SK-N-MC (cell line): ENCODE measurements around the gene ADH1B.
"Not testable (repeated sequence)": the region's sequence is repeated elsewhere in the genome, so short reads cannot be mapped to it uniquely, and the experiment has no call there.

Experiments used
- DNase-seq: peaks from one replicate; pipeline ENCODE4 v3.0.0-alpha.2; 2011; ENCODE audit warnings: low read depth, low spot score
- H3K27ac ChIP-seq: fragments of 200-600 bp; sonication (generic); 2 replicates; pipeline ENCODE4 v1.5.1; 2016; ENCODE audit warnings: mixed run types
- H3K36me3 ChIP-seq: fragments of 200-600 bp; sonication (generic); 2 replicates; pipeline ENCODE4 v1.6.1; 2017; ENCODE audit warnings: antibody characterized with exemption, low read length, mixed read lengths; ENCODE audit not compliant: insufficient read depth
- H3K4me3 ChIP-seq: fragments of 200-600 bp; sonication (generic); 2 replicates; pipeline ENCODE4 v1.5.1; 2016
- H3K9ac ChIP-seq: fragments of 200-600 bp; sonication (generic); 2 replicates; pipeline ENCODE4 v1.8.0; 2017; ENCODE audit warnings: mixed run types, mixed read lengths; ENCODE audit not compliant: insufficient read length
- H3K9me3 ChIP-seq: fragments of 200-600 bp; sonication (generic); 2 replicates; pipeline ENCODE4 v1.6.1; 2017; ENCODE audit warnings: low read depth, mild to moderate bottlenecking, antibody characterized with exemption, low read length, moderate library complexity, mixed read lengths
- EZH2 ChIP-seq: fragments of 200-600 bp; sonication (generic); IDR thresholded peaks from one replicate; pipeline ENCODE4 v1.6.1; 2017; ENCODE audit warnings: antibody characterized with exemption
- FOXP2 ChIP-seq: optimal IDR thresholded peaks from 2 replicates; pipeline ENCODE3; 2011; ENCODE audit warnings: mild to moderate bottlenecking, moderate library complexity; ENCODE audit not compliant: insufficient read depth; ENCODE audit errors: extremely low read length, control extremely low read depth
- POLR2AphosphoS5 ChIP-seq: IDR thresholded peaks from 2 replicates; pipeline ENCODE4 v1.6.1; 2012; ENCODE audit warnings: mild to moderate bottlenecking, low read depth, low read length, borderline replicate concordance

Gene ADH1B

DNA sequence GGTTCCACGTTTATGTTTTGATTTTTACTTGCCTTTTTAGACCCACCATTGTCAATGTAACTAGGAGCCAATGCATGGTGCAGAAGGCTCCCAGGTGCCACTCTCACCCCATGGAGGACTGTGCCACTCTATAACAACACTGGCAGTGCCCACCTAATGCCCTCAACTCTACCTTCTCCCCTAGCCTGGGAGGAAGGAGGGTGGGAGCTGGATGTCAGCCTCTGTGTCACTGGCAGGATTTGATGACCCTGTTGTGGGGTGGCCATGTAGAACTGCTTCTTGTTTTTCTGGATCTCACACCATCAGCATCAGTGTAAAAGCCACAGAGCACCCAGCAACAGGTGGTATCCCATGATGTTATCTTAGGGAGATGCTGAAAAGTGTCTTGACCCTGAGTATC lies 13.7 kb upstream of the ADH1B start:
- Histone ChIP-seq H3K4me3 (no peak overlapping the region), H3K9ac (no peak overlapping the region), H3K36me3 (no peaks in the 10 kb centered on the region), H3K27ac (no peak overlapping the region), H3K9me3 (no peaks in the 10 kb centered on the region)
- DNase-seq = no peak
- TF ChIP-seq FOXP2 (no peak), EZH2 (no peak), POLR2AphosphoS5 (no peak)

DNA sequence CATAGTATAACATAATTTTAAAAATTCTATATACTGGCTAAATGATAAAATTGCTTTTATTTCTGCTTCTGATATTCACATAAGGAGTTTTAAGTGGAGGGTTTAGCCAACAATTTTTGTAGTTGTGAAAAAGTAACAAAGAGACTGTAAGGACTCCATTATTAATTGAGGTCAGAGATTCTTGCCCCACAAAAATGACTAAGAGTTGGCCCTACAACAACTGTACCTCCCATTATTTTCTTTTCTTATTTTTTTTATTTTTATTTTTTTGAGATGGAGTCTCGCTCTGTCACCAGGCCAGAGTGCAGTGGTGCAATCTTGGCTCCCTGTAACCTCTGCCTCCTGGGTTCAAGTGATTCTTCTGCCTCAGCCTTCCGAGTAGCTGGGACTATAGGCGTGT lies 9.4 kb upstream of the ADH1B start:
- no peak overlapping the region for H3K9ac ChIP-seq
- H3K4me3 ChIP-seq = no peak overlapping the region
- no peak overlapping the region for H3K27ac ChIP-seq
- no peak for DNase-seq
- H3K9me3 ChIP-seq = no peaks in the 10 kb centered on the region
- no peak for TF ChIP-seq EZH2
- no peak for TF ChIP-seq POLR2AphosphoS5
- TF ChIP-seq FOXP2 = no peak
- H3K36me3 ChIP-seq = no peaks in the 10 kb centered on the region

DNA sequence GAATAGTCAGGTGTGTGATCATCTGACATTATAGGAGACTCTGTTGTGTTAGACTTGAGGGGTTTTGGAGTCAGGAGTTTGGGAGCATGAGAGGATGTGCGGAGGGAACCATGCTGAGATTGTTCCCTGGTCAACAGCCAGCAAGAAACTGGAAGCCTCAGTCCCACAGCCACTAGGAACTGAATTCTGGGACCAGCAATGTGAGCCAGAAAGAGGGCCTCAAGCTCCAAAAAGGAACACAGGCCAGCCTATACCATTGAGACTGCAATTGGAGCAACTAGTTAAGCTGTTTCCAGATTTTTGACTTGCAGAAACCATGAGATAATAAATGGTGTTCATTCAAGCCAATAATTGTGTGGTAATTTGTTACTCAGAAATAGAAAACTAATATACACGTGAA lies 8.7 kb upstream of the ADH1B start:
- TF ChIP-seq POLR2AphosphoS5 = no peak
- no peak for TF ChIP-seq EZH2
- TF ChIP-seq FOXP2 = no peak
- DNase-seq = no peak
- no peak overlapping the region for H3K9ac ChIP-seq
- H3K4me3 ChIP-seq = no peak overlapping the region
- H3K36me3 ChIP-seq = no peaks in the 10 kb centered on the region
- H3K27ac ChIP-seq = no peak overlapping the region
- H3K9me3 ChIP-seq = no peaks in the 10 kb centered on the region

DNA sequence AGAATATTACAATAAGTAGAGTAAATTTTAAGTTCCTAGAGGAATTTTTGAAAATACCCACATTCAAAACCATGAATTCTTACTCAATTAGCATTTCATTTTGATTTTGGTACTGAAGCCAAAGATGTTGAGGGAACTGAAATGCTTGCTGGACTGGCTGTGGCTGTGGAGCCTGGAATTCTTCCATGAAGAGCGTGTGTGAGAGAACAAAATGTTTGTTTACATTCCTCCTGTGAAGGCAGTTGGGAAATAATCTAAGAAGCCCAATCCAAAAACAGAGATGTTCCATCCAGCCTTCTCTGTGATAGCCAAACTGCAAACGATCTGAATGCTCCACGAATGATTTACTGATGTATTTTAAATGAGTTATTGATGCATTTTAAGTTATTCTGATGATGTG lies 3.8 kb upstream of the ADH1B start:
- DNase-seq = no peak

DNA sequence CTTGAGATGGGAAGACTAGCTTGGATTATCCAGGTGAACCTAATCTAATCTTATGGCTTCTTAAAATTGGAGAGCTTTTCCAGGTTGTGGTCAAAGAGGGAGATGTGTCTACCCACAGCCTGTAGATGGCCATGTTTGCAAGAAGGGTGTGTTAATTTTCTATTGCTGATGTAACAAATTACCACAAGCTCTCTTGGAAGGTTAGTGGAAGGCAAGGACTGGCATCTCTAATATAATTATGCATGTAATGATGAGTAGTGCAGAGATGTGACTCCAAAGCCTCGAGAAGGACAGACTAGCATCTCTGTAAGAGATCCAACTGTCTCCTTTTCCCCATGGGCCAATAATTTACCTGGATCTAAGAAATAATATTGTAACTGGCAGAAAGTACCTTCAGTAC lies 3.2 kb upstream of the ADH1B start:
- no peak for DNase-seq
- H3K36me3 ChIP-seq = no peaks in the 10 kb centered on the region
- H3K27ac ChIP-seq = no peak overlapping the region
- no peak overlapping the region for H3K4me3 ChIP-seq
- TF ChIP-seq POLR2AphosphoS5 = no peak
- TF ChIP-seq FOXP2 = no peak
- no peaks in the 10 kb centered on the region for H3K9me3 ChIP-seq
- no peak overlapping the region for H3K9ac ChIP-seq

More for the DNA sequence above, 3.8 kb upstream of the ADH1B start:
- Histone ChIP-seq H3K27ac (no peak overlapping the region), H3K36me3 (no peaks in the 10 kb centered on the region), H3K4me3 (no peak overlapping the region), H3K9ac (no peak overlapping the region), H3K9me3 (no peaks in the 10 kb centered on the region)
- TF ChIP-seq FOXP2 (no peak), POLR2AphosphoS5 (no peak), EZH2 (no peak)

DNA sequence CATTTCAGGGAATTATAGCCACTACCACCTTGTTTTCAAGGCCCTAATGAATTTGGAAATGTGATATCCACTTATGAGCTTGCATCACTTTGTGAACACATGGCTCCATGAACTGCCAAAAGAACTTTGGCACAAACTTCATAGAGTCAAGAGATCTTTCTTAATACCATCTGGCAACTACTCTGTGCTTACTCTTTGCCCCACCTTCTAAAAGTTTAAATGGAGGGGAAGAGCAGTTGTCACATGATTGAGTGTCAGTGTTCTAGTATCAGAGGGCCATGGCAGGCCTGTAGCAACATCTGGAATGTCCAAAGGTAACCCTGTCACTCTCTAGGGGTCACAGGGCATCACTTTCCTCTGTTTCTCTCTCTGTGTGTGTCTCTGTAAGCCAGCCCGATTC lies 2.6 kb upstream of the ADH1B start:
- Histone ChIP-seq H3K9ac (no peak overlapping the region), H3K27ac (no peak overlapping the region), H3K9me3 (no peaks in the 10 kb centered on the region), H3K4me3 (no peak overlapping the region), H3K36me3 (no peaks in the 10 kb centered on the region)
- TF ChIP-seq FOXP2 (no peak), POLR2AphosphoS5 (no peak), EZH2 (no peak)
- no peak for DNase-seq

DNA sequence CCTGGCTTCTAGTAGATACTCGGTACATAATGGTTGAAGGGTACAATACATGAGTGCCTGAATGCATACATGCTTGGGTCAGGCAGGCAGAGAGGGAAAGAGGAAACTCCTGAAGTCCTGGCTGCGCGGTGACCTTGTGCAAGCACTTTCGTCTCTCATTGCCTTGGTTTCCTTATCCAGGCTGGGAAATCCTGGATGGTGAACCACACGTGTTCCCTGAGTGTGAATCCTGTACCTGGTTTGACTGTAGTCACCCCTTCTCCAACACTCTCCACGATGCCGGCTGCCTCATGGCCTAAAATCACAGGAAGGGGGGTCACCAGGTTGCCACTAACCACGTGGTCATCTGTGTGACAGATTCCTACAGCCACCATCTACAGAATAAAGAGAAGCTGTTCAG lies 3.4 kb downstream of the ADH1B start:
- DNase-seq, H3K27ac ChIP-seq, H3K36me3 ChIP-seq, H3K9ac ChIP-seq, H3K9me3 ChIP-seq, H3K4me3 ChIP-seq: not testable (repeated sequence)

DNA sequence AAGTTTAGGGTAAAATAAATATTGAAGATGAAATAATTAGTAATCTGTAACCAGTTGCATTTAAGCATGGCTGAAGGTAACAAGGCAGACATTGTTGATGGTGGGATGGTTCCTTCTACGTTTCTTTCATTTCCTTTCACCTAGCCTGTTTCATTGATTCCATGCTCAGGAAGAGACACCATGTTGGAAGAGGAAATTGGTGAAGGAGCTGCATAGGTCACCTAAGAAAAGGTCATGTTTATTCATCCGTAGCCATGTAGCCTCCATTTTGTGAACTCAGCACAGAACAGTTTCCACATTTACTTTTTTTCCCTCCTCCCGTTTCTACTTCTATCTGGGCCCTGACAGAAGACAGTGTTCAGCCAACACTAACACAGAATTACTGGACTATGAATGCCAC lies 3.8 kb downstream of the ADH1B start:
- Histone ChIP-seq H3K4me3 (no peak overlapping the region), H3K9me3 (no peaks in the 10 kb centered on the region), H3K27ac (no peak overlapping the region), H3K36me3 (no peaks in the 10 kb centered on the region), H3K9ac (no peak overlapping the region)
- DNase-seq = no peak
- no peak for TF ChIP-seq EZH2
- no peak for TF ChIP-seq FOXP2
- TF ChIP-seq POLR2AphosphoS5 = no peak

DNA sequence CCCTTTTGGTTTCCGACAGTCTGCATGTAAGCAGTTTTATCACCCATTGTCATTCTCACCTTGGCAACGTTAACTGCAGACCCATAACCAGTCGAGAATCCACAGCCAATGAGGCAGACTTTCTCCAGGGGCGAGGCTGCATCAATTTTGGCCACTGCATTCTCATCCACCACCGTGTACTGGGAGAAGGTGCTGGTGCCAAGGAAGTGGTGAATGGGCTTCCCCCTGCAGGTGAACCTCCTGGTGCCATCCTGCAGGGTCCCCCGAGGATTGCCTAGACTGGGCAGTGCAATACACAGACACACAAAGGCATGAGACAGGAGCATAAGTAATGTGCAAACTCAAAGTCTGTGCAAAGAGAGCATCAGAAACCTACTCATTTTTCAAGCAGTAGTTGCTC lies 5.4 kb downstream of the ADH1B start:
- no peak for TF ChIP-seq POLR2AphosphoS5
- no peak for TF ChIP-seq EZH2
- TF ChIP-seq FOXP2 = no peak
- Histone ChIP-seq H3K27ac (no peak overlapping the region), H3K9me3 (no peaks in the 10 kb centered on the region), H3K4me3 (no peak overlapping the region), H3K9ac (no peak overlapping the region), H3K36me3 (no peaks in the 10 kb centered on the region)
- DNase-seq = no peak
